Activated CD8-positive, alpha-beta T cell treated with anti-CD3 and anti-CD28 coated beads for 36 hours (primary cell): Measurements from ENCODE around the gene PCDHA1. TPM values are rescaled to one million over a fixed set of nuclear protein-coding genes. Genes with fewer than 3 reads are reported as not detected.
A peak's percentile ranks its signal among the peaks of the same experiment; 100 is the strongest.
"Not testable (repeated sequence)": the region's sequence is repeated elsewhere in the genome, so short reads cannot be mapped to it uniquely, and the experiment has no call there.

ENCODE experiments used
- ATAC-seq: fragments of 200-7000 bp; cut with Tn5 transposase; one replicate; pipeline ENCODE4 v1.10.0; 2021; ENCODE audit warnings: mild to moderate bottlenecking, moderate library complexity
- CTCF ChIA-PET: fragments of 350-600 bp; sonication (Branson Sonifier 250); formaldehyde crosslinking; loops from one replicate; lab custom pipeline; 2021; ENCODE audit warnings: antibody characterized with exemption; lab: Charles Lee
- POLR2A ChIA-PET: fragments of 350-600 bp; sonication (Branson Sonifier 250); formaldehyde crosslinking; loops from one replicate; lab custom pipeline; 2021; ENCODE audit warnings: antibody characterized with exemption; lab: Charles Lee
- DNase-seq: peaks from one replicate; pipeline ENCODE4 v3.0.0-alpha.2; 2020
- H3K27ac Mint-ChIP-seq: one replicate; pipeline ENCODE4 v1.8.0; 2021; ENCODE audit warnings: mild to moderate bottlenecking, mixed read lengths
- H3K27me3 Mint-ChIP-seq: one replicate; pipeline ENCODE4 v1.8.0; 2021; ENCODE audit warnings: mixed read lengths
- H3K36me3 Mint-ChIP-seq: one replicate; pipeline ENCODE4 v1.8.0; 2021; ENCODE audit warnings: low read depth, mixed read lengths
- H3K4me1 Mint-ChIP-seq: one replicate; pipeline ENCODE4 v1.8.0; 2021; ENCODE audit warnings: low read depth, mixed read lengths
- H3K4me3 Mint-ChIP-seq: one replicate; pipeline ENCODE4 v1.8.0; 2021; ENCODE audit warnings: mild to moderate bottlenecking, moderate library complexity, mixed read lengths
- H3K9me3 Mint-ChIP-seq: one replicate; pipeline ENCODE4 v1.8.0; 2021; ENCODE audit warnings: mixed read lengths
- intact Hi-C: fragments of 100-400 bp; cut with micrococcal nuclease; formaldehyde crosslinking; loops from one replicate; pipeline ENCODE4 v1.10.0; 2022
- total RNA-seq, 2 experiments: library from RNA; stranded (reverse); gene quantifications; one replicate each; pipeline ENCODE4 v1.2.3, GENCODE V29; 2021
- TF ChIP-seq, protein P1 (sequence below): fragments of 200-600 bp; IDR thresholded peaks from one replicate; pipeline ENCODE4 v1.8.0; 2022; ENCODE audit warnings: antibody characterized with exemption, mild to moderate bottlenecking

PCDHA1 gene
- total RNA-seq, 2 experiments from 2014 or later, result not detected

DNA sequence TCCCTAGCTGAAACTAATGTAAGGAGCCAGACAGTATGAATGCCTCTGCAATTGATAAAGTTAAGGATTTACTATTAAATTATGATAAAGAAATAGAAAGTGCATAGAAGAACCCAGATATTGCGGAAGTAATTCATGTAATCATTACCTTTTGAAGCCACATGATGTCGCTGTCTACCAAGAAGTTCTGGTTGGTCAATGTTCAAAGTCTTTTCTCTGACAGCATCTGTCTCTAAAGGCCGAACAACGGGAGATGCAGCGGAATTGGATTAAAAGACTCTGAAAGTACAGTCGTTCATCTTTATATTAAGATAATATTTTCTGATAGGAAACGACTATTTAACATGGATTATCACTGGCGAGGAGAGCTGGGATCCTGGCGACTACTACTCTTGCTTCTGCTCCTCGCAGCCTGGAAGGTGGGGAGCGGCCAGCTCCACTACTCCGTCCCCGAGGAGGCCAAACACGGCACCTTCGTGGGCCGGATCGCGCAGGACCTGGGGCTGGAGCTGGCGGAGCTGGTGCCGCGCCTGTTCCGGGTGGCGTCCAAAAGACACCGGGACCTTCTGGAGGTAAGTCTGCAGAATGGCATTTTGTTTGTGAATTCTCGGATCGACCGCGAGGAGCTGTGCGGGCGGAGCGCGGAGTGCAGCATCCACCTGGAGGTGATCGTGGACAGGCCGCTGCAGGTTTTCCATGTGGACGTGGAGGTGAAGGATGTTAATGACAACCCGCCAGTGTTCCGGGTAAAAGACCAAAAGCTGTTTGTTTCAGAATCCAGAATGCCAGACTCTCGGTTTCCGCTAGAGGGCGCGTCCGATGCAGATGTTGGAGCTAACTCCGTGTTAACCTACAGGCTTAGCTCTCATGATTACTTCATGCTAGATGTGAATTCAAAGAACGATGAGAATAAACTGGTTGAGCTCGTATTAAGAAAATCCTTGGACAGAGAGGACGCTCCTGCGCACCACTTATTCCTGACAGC, 55.3 kb downstream of the PCDHA1 start, which contains the start of gene PCDHA8:
Gene PCDHA8, plus strand, starts transcription at position 210 of the 985 bp plus-strand sequence. Its CDS starts 135 bp downstream, at position 345.
- TF ChIP-seq, protein P1, sequence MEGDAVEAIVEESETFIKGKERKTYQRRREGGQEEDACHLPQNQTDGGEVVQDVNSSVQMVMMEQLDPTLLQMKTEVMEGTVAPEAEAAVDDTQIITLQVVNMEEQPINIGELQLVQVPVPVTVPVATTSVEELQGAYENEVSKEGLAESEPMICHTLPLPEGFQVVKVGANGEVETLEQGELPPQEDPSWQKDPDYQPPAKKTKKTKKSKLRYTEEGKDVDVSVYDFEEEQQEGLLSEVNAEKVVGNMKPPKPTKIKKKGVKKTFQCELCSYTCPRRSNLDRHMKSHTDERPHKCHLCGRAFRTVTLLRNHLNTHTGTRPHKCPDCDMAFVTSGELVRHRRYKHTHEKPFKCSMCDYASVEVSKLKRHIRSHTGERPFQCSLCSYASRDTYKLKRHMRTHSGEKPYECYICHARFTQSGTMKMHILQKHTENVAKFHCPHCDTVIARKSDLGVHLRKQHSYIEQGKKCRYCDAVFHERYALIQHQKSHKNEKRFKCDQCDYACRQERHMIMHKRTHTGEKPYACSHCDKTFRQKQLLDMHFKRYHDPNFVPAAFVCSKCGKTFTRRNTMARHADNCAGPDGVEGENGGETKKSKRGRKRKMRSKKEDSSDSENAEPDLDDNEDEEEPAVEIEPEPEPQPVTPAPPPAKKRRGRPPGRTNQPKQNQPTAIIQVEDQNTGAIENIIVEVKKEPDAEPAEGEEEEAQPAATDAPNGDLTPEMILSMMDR, result peak; percentile 7
- no peak within 1 kb of the TSS for H3K4me3 Mint-ChIP-seq
- intact Hi-C loops, result no loop called here

DNA sequence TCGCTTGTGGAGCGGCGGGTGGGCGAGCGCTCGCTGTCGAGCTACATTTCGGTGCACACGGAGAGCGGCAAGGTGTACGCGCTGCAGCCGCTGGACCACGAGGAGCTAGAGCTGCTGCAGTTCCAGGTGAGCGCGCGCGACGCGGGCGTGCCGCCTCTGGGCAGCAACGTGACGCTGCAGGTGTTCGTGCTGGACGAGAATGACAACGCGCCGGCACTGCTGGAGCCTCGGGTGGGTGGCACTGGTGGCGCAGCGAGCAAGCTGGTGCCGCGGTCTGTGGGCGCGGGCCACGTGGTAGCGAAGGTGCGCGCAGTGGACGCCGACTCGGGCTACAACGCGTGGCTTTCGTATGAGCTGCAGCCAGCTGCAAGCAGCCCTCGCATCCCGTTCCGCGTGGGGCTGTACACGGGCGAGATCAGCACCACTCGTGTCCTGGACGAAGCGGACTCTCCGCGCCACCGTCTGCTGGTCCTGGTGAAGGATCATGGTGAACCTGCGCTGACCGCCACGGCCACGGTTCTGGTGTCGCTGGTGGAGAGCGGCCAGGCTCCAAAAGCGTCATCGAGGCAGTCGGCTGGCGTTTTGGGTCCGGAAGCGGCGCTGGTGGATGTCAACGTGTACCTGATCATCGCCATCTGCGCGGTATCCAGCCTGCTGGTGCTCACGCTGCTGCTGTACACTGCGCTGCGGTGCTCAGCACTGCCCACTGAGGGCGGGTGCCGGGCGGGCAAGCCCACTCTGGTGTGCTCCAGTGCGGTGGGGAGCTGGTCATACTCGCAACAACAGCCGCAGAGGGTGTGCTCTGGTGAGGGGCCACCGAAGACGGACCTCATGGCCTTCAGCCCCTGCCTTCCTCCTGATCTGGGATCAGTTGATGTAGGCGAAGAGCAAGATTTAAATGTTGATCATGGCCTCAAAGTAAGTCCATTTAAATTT, 57.1 kb downstream of the PCDHA1 start:
- Mint-ChIP-seq H3K27me3 (peaks cover 24% of the 10 kb centered on the region), H3K27ac (no peak overlapping the region), H3K36me3 (peaks cover 4% of the 10 kb centered on the region), H3K9me3 (peaks cover 16% of the 10 kb centered on the region), H3K4me1 (no peaks in the 10 kb centered on the region), H3K4me3 (no peak overlapping the region)
- DNase-seq (no peak), ATAC-seq (no peak)
- intact Hi-C loops, result no loop called here
- CTCF ChIA-PET, result no interaction called here
- POLR2A ChIA-PET, result no interaction called here
- TF ChIP-seq, protein P1, result no peak

More for the DNA sequence above, 55.3 kb downstream of the PCDHA1 start, which contains the start of gene PCDHA8:
- H3K36me3 Mint-ChIP-seq, result peaks cover 4% of the 10 kb centered on the region
- ATAC-seq (no peak), DNase-seq (peak; percentile 24)
- no peak within 1 kb of the TSS for H3K27ac Mint-ChIP-seq
- H3K4me1 Mint-ChIP-seq, result no peaks in the 10 kb centered on the region
- H3K27me3 Mint-ChIP-seq, result peaks cover 17% of the 10 kb centered on the region
- ChIA-PET CTCF (interaction anchor here (0.6 to 2.2 kb wide), 12 partner anchors 11 to 572 kb away, joined by 3 to 7 read pairs (median 4); partner anchors contain the start of genes PCDHA10, PCDHA5, PCDHA6 and PCDHGA10), POLR2A (no interaction called here)
- H3K9me3 Mint-ChIP-seq, result peaks cover 8% of the 10 kb centered on the region

DNA sequence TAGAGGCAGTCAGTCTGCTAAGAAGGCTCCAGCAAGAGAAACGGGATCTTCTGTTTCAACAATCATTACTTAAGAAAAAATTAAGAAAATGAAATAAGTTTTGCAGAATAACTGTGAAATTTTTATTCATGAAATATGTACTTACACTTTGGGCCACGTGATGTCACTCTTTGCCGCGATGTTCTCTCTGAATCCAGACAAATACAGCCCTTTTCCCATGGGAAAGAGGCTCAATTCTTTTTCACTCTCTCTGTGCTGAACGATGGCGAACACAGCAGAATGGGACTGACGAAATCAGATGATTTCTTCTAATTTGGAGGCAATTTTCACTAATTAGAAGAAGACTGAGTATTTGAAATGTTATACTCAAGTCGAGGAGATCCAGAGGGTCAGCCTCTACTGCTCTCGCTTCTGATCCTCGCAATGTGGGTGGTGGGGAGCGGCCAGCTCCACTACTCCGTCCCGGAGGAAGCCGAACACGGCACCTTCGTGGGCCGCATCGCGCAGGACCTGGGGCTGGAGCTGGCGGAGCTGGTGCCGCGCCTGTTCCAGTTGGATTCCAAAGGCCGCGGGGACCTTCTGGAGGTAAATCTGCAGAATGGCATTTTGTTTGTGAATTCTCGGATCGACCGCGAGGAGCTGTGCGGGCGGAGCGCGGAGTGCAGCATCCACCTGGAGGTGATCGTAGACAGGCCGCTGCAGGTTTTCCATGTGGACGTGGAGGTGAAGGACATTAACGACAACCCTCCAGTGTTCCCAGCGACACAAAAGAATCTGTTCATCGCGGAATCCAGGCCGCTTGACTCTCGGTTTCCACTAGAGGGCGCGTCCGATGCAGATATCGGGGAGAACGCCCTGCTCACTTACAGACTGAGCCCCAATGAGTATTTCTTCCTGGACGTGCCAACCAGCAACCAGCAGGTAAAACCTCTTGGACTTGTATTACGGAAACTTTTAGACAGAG, 62.5 kb downstream of the PCDHA1 start, which contains the start of gene PCDHA9:
Gene PCDHA9, plus strand, starts transcription at position 244 of the 964 bp plus-strand sequence. Its CDS starts 114 bp downstream, at position 358.
- H3K27ac Mint-ChIP-seq, ATAC-seq, POLR2A ChIA-PET, H3K4me1 Mint-ChIP-seq, H3K4me3 Mint-ChIP-seq, H3K36me3 Mint-ChIP-seq, CTCF ChIA-PET, intact Hi-C loops, H3K9me3 Mint-ChIP-seq, DNase-seq: not testable (repeated sequence)
- H3K27me3 Mint-ChIP-seq, result peaks cover 18% of the 10 kb centered on the region

DNA sequence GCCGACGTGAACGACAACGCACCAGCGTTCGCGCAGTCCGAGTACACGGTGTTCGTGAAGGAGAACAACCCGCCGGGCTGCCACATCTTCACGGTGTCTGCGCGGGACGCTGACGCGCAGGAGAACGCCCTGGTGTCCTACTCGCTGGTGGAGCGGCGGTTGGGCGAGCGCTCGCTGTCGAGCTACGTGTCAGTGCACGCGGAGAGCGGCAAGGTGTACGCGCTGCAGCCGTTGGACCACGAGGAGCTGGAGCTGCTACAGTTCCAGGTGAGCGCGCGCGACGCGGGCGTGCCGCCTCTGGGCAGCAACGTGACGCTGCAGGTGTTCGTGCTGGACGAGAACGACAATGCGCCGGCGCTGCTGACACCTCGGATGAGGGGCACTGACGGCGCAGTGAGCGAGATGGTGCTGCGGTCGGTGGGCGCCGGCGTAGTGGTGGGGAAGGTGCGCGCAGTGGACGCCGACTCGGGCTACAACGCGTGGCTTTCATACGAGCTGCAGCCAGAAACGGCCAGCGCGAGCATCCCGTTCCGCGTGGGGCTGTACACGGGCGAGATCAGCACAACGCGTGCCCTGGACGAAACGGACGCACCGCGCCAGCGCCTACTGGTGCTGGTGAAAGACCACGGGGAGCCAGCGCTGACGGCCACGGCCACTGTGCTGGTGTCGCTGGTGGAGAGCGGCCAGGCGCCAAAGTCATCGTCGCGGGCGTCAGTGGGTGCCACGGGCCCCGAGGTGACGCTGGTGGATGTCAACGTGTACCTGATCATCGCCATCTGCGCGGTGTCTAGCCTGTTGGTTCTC, 64.1 kb downstream of the PCDHA1 start:
- H3K4me3 Mint-ChIP-seq, ATAC-seq, H3K4me1 Mint-ChIP-seq, POLR2A ChIA-PET, H3K27ac Mint-ChIP-seq, CTCF ChIA-PET, intact Hi-C loops, H3K9me3 Mint-ChIP-seq, DNase-seq, H3K36me3 Mint-ChIP-seq: not testable (repeated sequence)
- peaks cover 21% of the 10 kb centered on the region for H3K27me3 Mint-ChIP-seq
